Hematopoietic multipotent progenitor cell (in vitro differentiated cells): ENCODE measurements around the gene PEAK3. TPM values are rescaled to one million over a fixed set of nuclear protein-coding genes. Genes with fewer than 3 reads are reported as not detected.

Experiments
- DNase-seq, 3 donors: peaks; one replicate each; pipeline ENCODE4 v3.0.0-alpha.2; 2011 to 2015; ENCODE audit warnings: low read depth in 2 of 3, low spot score in 2 of 3
- small RNA-seq: library from RNA; depleted of rRNA; stranded (forward); fragments of <200 nt; gene quantifications from one replicate; pipeline ENCODE3, GENCODE V24; 2012
- total RNA-seq: library from RNA; depleted of rRNA; stranded (reverse); fragments of >200 nt; gene quantifications from one replicate; pipeline ENCODE4 v1.2.3, GENCODE V29; 2012

PEAK3 gene
- total RNA-seq, 1 donor: under 0.01 TPM

GRCh38 chr19:2228157-2229030 is 53.6 kb downstream of the PEAK3 start:
- DNase-seq: no peak

- DNase-seq: no peak
Measured at GRCh38 chr19:2227415-2228156, 54.4 kb downstream of the PEAK3 start.

DNA sequence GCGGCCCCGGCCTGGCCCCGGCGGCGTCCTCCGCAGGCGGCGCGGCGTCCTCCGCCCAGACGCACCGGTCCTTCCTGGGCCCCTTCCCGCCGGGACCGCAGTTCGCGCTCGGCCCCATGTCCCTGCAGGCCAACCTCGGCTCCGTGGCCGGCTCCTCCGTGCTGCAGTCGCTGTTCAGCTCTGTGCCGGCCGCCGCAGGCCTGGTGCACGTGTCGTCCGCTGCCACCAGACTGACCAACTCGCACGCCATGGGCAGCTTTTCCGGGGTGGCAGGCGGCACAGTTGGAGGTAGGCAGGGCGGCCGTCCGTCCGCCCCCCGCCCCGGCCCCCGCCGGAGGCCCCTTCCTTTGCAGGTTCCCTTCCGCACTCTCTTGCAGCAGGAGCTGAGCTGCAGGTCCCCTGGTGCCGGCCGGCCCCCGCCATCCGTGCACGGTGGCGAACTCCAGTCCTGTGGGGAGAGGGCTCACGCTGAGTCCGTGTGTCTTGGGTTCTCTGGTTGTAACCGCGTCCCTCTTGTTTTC is 55.1 kb downstream of the PEAK3 start:
- DNase-seq: no peak

GRCh38 chr19:2226051-2226839 is 55.7 kb downstream of the PEAK3 start:
- DNase-seq: no peak

GRCh38 chr19:2225415-2226050 is 56.4 kb downstream of the PEAK3 start:
- DNase-seq: no peak

DNA sequence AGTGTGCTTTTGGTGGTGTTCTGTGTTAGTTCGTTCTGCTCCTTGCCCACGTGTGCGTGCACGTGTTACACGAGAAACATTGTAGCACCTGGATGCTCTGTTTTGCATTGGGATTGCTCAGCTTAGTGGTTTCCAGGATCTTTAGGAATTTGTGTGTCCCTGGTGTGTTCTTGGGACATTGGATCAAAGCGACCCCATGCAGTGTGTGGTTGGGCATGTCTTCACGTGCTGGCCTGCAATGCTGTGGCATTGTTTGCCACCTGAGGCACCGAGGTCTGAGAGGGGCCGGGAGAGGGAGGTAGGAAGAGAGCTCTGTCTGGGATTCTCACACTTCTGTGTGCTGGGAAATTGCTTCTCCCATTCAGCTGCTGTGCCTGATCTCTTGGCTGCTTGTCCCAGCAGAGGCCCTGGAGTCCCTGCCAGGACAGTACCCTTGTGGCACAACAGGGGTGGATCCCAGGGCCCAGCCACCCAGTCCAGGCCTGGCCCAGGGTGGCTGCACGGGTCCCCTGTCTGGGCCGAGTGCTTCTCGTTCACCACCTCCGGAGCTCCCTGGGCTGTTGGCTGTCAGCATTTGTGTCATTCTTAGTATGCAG is 57.1 kb downstream of the PEAK3 start:
- DNase-seq: no peak

Small RNA genes lying within 50 kb of the gene (small RNA-seq; reads per million reads assigned to genes)
- gene MIR1227: not detected

Other genes with a start within 250 kb of the PEAK3 start
- 123 TPM for gene MKNK2, start 230.9 kb downstream of the PEAK3 start, total RNA-seq
- 65.4 TPM for gene MOB3A, start 185.8 kb downstream of the PEAK3 start, total RNA-seq
- 2.2 TPM for gene IZUMO4, start 185.3 kb downstream of the PEAK3 start, total RNA-seq
- 137 TPM for gene AP3D1, start 130.6 kb downstream of the PEAK3 start, total RNA-seq
- gene DOT1L, start 118.2 kb downstream of the PEAK3 start, total RNA-seq: 14.8 TPM
- gene PLEKHJ1, start 45.8 kb downstream of the PEAK3 start, total RNA-seq: 59.0 TPM
- gene SF3A2, start 45.4 kb downstream of the PEAK3 start, total RNA-seq: 101 TPM
- gene AMH, start 32.9 kb downstream of the PEAK3 start, total RNA-seq: 2.2 TPM
- gene JSRP1, start 25.8 kb downstream of the PEAK3 start, total RNA-seq: 0.54 TPM
- gene LINGO3, start 26.0 kb upstream of the PEAK3 start, total RNA-seq: 2.7 TPM
- 586 TPM for gene LSM7, start 46.4 kb upstream of the PEAK3 start, total RNA-seq
- 267 TPM for gene SPPL2B, start 46.5 kb upstream of the PEAK3 start, total RNA-seq
- 8.3 TPM for gene TMPRSS9, start 78.1 kb upstream of the PEAK3 start, total RNA-seq
- gene TIMM13, start 145.4 kb upstream of the PEAK3 start, total RNA-seq: 76.7 TPM
- gene LMNB2, start 174.8 kb upstream of the PEAK3 start, total RNA-seq: 80.0 TPM
- 110 TPM for gene GADD45B, start 194.0 kb upstream of the PEAK3 start, total RNA-seq